NCI-H345 treated with DMSO at 0.1 percent for 48 hours (cell line): ENCODE measurements around the gene CLASRP.
"Not testable (repeated sequence)": the region's sequence is repeated elsewhere in the genome, so short reads cannot be mapped to it uniquely, and the experiment has no call there.

Source experiments
- DNase-seq: peaks from one replicate; lab custom pipeline; 2025; ENCODE audit not compliant: unreplicated experiment; lab: John Stamatoyannopoulos, UW

Gene CLASRP

GRCh38 chr19:45038931-45039893, at the start of gene CLASRP:
CLASRP (plus strand) TSS chr19:45039045; CDS start chr19:45040213, 1,168 bp downstream.
- peak; percentile 41 for DNase-seq

- DNase-seq: no peak
Observed at GRCh38 chr19:44990459-44990858, 48.4 kb upstream of the CLASRP start.

DNA sequence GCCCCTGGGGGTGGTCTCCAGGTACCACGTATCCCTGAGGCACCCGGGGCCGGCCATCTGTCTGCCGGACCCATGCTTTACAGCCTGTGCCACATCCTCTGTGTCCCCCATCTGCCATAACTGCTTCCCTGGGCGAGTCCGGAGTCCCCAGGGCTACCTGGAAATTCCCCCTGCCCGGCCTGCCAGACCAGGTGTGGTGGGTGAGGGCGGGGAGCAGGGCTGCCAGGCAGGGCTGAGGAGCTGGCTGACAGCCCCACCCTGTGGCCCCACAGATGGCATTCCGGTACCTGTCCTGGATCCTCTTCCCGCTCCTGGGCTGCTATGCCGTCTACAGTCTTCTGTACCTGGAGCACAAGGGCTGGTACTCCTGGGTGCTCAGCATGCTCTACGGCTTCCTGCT, 47.9 kb upstream of the CLASRP start:
- DNase-seq: no peak

DNA sequence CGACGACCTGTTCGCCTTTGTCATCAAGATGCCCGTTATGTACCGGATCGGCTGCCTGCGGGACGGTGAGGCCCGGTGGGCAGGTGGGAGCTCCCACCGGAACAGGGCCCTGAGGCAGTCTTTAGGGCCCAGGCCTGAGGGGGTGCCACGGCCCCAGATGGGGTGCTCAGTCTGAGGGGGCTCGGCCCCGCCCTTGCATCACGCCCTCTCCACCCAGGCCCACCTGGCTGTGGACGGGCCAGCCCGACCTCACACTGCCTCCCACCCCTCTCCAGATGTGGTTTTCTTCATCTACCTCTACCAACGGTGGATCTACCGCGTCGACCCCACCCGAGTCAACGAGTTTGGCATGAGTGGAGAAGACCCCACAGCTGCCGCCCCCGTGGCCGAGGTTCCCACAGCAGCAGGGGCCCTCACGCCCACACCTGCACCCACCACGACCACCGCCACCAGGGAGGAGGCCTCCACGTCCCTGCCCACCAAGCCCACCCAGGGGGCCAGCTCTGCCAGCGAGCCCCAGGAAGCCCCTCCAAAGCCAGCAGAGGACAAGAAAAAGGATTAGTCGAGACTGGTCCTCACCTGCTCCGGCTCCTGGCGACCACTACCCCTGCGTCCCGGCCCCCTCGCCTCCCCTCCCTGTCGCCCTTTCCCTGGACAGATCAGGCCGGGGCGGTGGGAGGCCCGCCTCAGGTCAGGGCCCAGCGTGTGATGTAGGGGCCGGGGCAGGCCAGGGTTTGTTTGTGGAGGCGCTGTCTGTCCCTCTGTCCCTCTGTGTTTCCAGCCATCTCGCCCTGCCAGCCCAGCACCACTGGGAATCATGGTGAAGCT, 46.3 kb upstream of the CLASRP start:
- DNase-seq: no peak

DNA sequence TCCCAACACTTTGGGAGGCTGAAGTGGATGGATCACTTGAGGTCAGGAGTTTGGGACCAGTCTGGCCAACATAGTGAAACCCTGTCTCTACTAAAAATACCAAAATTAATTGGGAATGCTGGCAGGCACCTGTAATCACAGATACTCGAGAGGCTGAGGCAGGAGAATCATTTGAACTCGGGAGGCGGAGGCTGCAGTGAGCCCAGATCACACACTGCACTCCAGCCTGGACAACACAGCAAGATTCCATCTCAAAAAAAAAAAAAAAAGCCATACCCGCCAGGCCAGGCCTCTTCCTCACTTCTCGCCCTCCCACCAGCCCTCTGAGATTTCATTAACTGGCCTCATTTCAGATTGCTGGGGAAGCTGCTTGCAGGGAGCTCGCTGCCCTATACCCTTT, 45.3 kb upstream of the CLASRP start:
- DNase-seq: no peak

- DNase-seq: no peak
Observed at GRCh38 chr19:44993926-44994537, 44.8 kb upstream of the CLASRP start.

GRCh38 chr19:44998025-44998424, 40.8 kb upstream of the CLASRP start:
- no peak for DNase-seq

GRCh38 chr19:44999131-44999925, 39.5 kb upstream of the CLASRP start:
- DNase-seq: not testable (repeated sequence)

DNA sequence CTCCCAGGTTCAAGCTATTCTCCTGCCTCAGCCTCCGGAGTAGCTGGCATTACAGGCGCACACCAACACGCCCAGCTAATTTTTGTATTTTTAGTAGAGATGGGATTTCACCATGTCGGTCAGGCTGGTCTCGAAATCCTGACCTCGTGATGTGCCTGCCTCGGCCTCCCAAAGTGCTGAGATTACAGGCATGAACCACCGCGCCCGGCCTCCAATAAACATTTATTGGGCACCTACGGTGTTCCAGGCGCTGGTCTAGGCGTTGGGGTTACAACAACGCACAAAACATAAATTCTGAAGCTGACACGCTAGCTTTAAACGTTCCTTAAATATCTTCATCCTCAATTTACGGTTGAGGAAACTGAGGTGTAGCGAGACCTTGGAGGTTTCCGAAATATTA, 38.2 kb upstream of the CLASRP start:
- not testable (repeated sequence) for DNase-seq

- DNase-seq: peak; percentile 37
Observed at GRCh38 chr19:45001087-45001739, 37.6 kb upstream of the CLASRP start, which contains the start of gene RELB. RELB (plus strand) TSS chr19:45001464; CDS start chr19:45001580, 116 bp downstream.

GRCh38 chr19:45003485-45003884, 35.4 kb upstream of the CLASRP start:
- no peak for DNase-seq

DNA sequence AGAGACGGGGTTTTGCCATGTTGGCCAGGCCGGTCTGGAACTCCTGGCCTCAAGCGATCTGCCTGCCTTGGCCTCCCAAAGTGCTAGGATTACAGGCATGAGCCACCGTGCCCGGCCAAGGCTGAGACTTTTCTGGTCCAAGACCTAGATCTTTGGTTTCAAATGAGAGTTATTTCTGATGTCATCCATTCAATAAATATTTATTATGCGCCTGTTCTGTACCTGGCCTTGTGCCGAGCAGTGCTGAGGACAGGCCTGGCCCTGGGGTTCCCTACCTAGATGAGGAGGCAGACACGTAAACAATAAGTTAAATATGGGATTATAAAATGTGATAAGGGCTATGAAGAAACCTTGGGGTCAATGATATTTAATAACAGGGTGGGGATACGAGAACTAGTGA, 33.1 kb upstream of the CLASRP start:
- no peak for DNase-seq

- DNase-seq: no peak
Observed at GRCh38 chr19:45008552-45008951, 30.3 kb upstream of the CLASRP start.

GRCh38 chr19:45009625-45010255, 29.1 kb upstream of the CLASRP start:
- no peak for DNase-seq

DNA sequence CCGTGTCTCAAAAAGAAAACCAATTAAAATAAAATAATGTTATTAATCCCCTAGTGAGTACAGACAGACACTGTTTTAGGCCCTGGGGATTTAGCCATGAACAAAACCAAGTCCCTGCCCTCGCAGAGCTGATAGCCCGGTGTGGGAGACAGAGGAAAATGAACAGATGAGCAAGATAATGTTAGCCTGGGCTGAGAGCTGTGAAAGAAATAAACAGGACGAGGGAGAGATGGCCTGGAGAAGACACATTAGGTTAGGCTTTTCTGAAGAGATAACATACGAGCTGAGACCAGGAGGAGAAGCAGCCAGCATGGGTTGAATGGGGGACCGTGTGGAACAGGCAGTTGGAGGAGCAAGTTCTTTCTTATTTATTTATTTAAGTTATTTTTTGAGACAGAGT, 28.5 kb upstream of the CLASRP start:
- no peak for DNase-seq

GRCh38 chr19:45011959-45012358, 26.9 kb upstream of the CLASRP start:
- DNase-seq: no peak

DNA sequence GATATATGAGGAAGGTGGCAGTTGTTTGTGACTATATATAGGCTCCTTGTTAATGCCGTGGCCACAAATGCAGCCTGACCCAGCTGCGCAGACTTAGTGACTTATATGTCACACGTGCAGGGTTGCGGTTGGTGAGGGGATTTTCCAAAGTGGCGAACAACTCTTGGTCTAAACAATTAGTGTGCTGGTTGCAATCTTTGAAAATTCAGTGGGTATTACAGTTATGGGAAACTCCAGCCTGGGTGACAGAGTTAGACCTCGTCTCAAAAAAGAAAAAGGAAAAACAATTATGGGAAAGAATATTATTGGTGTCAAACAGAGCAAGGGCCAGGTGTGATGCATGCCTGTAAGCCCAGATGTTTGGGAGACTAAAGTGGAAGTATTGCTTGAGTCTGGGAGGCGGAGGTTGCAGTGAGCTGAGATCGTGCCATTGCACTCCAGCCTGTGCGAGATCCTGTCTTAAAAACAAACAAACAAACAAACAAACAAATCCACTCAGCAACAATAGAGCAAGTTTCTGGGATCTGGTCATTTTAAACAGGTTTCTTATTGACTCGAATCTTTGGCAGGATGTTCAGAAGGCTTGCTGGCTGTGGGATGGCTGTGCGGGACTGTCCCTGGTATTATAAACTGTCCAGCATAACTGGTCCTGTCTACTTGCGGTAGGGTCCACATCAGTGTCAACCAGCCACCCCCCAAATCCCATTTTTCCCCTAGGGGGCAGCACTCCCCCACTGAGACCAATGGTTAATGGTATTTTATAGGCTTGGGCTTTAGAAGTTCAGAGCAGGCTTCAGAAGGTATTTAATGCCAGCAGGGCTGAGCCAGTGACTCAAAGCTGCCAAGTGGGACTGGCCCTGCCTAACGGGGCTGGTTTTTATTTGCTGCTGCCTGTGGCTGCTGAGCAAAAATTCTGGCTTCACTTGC, 22.2 kb upstream of the CLASRP start:
- no peak for DNase-seq

DNA sequence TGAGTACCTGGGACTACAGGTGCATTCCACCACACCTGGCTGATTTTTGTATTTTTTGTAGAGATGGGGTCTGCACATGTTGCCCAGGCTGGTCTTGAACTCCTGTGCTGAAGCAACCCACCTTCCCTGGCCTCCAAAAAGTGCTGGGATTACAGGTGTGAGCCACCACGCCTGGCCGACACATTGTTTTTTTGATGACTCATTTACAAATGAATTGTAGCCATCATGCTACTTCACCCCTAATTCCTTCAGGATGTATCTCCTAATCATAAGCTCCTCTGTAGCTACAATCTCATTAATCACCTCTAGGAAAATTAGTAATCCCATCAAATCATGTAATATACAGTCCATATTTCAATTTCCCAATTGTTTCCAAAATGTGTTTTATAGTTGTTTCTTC, 19.7 kb upstream of the CLASRP start:
- DNase-seq: no peak
